ENCODE measurements around the gene HAAO. TPM values are rescaled to one million over a fixed set of nuclear protein-coding genes. Genes with fewer than 3 reads are reported as not detected.
A peak's percentile ranks its signal among the peaks of the same experiment; 100 is the strongest.

Gene HAAO
- total and polyA plus RNA-seq, 2 of the 13 experiments (the other 11 are each of a cell fraction or from before 2014, with no cell fraction given): 36.1 to 42.7 TPM

DNA sequence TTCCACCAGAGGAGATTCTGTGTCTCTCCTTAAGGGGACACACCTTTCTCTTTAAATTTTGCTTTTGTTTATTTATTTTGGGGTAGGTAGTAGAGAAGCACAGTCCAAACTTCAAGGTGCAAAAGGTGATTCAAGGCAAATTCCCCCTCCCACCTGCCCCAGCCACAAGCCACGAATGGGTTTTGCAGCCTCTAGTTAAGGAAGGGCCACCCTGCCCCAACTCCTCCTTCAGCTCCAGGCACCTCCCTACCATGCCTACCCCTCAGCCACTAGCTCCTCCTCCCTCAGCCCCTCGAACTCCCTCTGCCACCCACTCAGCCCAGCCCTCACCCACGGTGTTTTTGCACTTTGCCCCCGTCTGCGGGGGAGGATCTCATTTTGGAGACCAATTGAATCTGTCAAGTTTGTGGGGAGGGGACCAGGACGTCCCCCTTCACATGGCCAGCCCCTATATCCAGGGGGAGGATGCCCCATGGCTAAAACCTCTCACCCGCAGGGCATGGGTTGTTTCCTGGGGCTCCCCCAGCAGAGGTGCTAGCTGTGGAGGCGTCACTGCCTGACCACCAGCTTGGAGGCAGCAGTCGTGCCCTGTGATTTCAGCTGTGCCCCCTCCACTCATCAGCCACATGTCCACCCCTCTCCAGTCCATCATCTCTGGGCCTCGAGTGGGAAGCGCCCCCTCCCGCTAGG is 4.5 kb downstream of the HAAO start (continued):
- TF ChIP-seq, protein P1, sequence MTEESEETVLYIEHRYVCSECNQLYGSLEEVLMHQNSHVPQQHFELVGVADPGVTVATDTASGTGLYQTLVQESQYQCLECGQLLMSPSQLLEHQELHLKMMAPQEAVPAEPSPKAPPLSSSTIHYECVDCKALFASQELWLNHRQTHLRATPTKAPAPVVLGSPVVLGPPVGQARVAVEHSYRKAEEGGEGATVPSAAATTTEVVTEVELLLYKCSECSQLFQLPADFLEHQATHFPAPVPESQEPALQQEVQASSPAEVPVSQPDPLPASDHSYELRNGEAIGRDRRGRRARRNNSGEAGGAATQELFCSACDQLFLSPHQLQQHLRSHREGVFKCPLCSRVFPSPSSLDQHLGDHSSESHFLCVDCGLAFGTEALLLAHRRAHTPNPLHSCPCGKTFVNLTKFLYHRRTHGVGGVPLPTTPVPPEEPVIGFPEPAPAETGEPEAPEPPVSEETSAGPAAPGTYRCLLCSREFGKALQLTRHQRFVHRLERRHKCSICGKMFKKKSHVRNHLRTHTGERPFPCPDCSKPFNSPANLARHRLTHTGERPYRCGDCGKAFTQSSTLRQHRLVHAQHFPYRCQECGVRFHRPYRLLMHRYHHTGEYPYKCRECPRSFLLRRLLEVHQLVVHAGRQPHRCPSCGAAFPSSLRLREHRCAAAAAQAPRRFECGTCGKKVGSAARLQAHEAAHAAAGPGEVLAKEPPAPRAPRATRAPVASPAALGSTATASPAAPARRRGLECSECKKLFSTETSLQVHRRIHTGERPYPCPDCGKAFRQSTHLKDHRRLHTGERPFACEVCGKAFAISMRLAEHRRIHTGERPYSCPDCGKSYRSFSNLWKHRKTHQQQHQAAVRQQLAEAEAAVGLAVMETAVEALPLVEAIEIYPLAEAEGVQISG (CRISPR knock-in tag; IDR thresholded peaks at IDR 0.05): no peak
- TF ChIP-seq KAT7 (CRISPR knock-in tag; IDR thresholded peaks at IDR 0.05; ENCODE audit: borderline replicate concordance) (no peak), ZNF205 (CRISPR knock-in tag; IDR thresholded peaks at IDR 0.05) (no peak; the same call in 1 of the 2 replicates), FOXJ3 (CRISPR knock-in tag; IDR thresholded peaks at IDR 0.05; ENCODE audit: borderline replicate concordance) (peak; percentile 60; the same call in 1 of the 2 replicates), ZNF224 (CRISPR knock-in tag; IDR thresholded peaks at IDR 0.05) (no peak), SSRP1 (CRISPR knock-in tag; IDR thresholded peaks at IDR 0.05) (no peak; the same call in 1 of the 2 replicates), ZNF317 (CRISPR knock-in tag; IDR thresholded peaks at IDR 0.05) (no peak), TCF7 (IDR thresholded peaks at IDR 0.05; ENCODE audit: low read depth) (no peak), MED13 (CRISPR knock-in tag; IDR thresholded peaks at IDR 0.05) (no peak), ZNF841 (CRISPR knock-in tag; IDR thresholded peaks at IDR 0.05; ENCODE audit: borderline replicate concordance) (no peak), HNRNPH1 (optimal IDR thresholded peaks at IDR 0.05; ENCODE audit: low read depth, low read length) (no peak), GMEB2 (CRISPR knock-in tag; IDR thresholded peaks at IDR 0.05; ENCODE audit: low read depth) (no peak), XBP1 (CRISPR knock-in tag; IDR thresholded peaks at IDR 0.05) (no peak)
- TF ChIP-seq, protein P2, sequence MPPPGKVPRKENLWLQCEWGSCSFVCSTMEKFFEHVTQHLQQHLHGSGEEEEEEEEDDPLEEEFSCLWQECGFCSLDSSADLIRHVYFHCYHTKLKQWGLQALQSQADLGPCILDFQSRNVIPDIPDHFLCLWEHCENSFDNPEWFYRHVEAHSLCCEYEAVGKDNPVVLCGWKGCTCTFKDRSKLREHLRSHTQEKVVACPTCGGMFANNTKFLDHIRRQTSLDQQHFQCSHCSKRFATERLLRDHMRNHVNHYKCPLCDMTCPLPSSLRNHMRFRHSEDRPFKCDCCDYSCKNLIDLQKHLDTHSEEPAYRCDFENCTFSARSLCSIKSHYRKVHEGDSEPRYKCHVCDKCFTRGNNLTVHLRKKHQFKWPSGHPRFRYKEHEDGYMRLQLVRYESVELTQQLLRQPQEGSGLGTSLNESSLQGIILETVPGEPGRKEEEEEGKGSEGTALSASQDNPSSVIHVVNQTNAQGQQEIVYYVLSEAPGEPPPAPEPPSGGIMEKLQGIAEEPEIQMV (CRISPR knock-in tag; IDR thresholded peaks at IDR 0.05; ENCODE audit: low read depth): no peak
- TF ChIP-seq, protein P3, sequence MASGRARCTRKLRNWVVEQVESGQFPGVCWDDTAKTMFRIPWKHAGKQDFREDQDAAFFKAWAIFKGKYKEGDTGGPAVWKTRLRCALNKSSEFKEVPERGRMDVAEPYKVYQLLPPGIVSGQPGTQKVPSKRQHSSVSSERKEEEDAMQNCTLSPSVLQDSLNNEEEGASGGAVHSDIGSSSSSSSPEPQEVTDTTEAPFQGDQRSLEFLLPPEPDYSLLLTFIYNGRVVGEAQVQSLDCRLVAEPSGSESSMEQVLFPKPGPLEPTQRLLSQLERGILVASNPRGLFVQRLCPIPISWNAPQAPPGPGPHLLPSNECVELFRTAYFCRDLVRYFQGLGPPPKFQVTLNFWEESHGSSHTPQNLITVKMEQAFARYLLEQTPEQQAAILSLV (CRISPR knock-in tag; IDR thresholded peaks at IDR 0.05; ENCODE audit: borderline replicate concordance): no peak
- TF ChIP-seq, protein P4, sequence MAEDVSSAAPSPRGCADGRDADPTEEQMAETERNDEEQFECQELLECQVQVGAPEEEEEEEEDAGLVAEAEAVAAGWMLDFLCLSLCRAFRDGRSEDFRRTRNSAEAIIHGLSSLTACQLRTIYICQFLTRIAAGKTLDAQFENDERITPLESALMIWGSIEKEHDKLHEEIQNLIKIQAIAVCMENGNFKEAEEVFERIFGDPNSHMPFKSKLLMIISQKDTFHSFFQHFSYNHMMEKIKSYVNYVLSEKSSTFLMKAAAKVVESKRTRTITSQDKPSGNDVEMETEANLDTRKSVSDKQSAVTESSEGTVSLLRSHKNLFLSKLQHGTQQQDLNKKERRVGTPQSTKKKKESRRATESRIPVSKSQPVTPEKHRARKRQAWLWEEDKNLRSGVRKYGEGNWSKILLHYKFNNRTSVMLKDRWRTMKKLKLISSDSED (CRISPR knock-in tag; IDR thresholded peaks at IDR 0.05): no peak
- TF ChIP-seq, protein P5, sequence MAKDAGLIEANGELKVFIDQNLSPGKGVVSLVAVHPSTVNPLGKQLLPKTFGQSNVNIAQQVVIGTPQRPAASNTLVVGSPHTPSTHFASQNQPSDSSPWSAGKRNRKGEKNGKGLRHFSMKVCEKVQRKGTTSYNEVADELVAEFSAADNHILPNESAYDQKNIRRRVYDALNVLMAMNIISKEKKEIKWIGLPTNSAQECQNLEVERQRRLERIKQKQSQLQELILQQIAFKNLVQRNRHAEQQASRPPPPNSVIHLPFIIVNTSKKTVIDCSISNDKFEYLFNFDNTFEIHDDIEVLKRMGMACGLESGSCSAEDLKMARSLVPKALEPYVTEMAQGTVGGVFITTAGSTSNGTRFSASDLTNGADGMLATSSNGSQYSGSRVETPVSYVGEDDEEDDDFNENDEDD (CRISPR knock-in tag; IDR thresholded peaks at IDR 0.05; ENCODE audit: borderline replicate concordance): no peak
- TF ChIP-seq, protein P6, sequence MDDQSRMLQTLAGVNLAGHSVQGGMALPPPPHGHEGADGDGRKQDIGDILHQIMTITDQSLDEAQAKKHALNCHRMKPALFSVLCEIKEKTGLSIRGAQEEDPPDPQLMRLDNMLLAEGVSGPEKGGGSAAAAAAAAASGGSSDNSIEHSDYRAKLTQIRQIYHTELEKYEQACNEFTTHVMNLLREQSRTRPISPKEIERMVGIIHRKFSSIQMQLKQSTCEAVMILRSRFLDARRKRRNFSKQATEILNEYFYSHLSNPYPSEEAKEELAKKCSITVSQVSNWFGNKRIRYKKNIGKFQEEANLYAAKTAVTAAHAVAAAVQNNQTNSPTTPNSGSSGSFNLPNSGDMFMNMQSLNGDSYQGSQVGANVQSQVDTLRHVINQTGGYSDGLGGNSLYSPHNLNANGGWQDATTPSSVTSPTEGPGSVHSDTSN (CRISPR knock-in tag; IDR thresholded peaks at IDR 0.05; ENCODE audit: borderline replicate concordance): no peak
